SHP77 treated with DMSO at 0.1 percent for 48 hours (cell line): ENCODE data around the gene ZNF76.

ENCODE experiments used
- DNase-seq: peaks from one replicate; lab custom pipeline; 2025; lab: John Stamatoyannopoulos, UW

The ZNF76 gene

DNA sequence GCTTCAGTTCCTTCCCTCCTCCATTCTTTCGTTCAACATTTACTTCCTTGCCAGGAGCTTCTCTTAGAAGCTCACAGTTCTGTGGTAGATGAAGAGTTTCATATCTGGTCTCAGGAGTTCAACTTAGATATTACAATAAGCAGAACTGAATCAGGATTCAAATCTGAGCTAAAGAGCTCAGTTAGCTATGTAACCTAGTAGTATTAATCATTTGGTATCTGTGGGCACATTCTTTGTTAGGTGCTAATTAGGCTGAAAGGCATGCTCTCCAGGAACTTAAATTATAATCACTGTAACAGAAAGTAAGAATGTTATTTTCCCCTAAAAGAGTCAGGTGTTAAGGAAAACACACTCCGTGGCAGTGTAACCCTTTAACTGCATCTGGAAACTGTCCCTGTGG, 8.4 kb downstream of the ZNF76 start:
- no peak for DNase-seq

DNA sequence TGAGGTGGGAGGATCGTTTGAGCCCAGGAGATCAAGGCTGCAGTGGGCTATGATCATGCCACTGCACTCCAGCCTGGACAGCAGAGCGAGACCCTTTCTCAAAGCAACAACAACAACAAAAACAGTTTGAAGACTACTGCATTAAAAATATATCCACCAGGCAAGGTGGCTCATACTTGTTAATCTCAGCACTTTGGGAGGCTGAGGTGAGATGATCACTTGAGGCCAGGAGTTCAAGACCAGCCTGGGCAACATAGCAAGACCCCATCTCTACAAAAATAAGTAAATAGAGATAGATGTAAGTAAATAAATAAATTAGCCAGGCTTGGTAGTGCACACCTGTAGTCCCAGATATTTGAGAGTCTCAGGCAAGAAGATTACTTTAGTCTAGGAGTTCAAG, 12.5 kb downstream of the ZNF76 start:
- no peak for DNase-seq

DNA sequence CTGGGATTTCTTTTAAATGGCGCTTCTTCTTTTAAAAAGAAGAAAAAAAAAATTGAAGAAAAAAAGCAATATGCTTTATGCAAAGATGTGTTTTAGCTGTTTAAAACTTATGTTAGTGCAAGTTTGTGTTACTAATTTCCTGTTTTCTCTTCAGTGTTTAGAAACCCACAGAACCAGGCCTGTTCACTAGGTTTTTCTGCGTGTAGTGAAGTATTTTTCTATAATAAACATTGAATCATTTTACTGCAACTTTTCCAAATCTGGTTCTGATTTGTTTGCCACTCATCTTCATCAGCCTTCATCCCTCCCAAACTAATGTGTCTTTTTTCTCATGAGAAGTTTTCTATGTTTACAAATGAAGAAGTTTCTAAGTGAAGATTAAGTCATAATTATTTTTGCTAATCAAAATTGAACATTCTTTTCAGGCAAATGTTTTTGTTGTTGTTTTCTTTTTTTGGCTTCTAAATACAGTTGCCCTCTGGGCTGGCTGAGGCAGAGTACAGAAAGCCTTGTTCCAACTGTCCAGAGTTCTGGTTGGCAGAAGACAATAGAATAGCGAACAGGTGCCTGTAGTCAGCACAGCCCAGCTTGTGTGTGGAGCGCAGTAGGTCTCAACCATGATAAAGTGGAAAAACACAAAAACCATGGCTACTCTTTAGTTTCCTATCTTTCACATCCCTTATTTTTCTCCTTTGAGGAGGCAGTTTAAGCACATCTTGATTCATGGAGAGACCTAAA, 14.5 kb downstream of the ZNF76 start:
- DNase-seq = no peak

DNA sequence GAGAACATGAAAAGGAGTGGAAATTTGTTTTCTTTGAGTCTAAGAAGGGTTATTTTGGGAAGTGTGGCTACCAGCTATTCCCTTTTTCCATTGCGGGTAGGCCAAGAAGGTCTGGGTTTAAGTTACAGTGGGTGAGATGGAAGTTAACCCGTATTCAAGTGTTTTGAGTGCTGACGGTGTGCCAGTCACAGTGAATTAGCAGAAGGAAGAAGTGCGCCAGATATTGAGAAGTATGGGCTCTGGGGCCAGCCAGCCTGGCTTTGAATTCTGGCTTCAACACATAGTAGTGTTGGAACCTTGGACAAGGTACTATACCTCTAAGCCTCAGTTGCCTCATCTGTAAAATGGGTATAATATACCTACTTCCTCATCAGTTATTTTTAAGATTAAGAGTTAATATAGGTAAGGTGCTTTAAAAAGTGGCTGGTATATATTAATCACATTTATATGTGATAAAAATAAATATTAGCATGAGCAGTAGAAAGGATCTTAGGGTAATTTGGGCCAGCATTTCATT, 16.3 kb downstream of the ZNF76 start:
- no peak for DNase-seq

DNA sequence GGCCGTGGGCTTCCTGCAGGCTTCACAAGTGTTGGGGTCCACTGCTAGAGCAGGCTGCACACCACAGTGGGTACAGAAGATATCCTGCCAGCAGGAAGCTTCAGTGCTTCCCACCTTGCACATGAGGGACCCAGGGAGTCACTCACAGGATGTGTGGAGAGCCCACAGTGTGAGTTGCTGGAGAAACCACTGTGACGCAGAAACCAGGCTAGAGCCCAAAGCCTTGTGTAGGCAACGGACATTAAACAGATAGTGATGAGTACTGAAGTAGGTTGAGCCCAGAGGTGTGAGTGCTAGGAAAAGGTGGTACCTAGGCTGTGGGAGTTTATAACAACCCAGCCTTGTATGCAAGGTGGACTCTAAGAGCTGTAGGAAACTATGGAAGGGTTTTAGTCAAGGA, 19.2 kb downstream of the ZNF76 start:
- no peak for DNase-seq

DNA sequence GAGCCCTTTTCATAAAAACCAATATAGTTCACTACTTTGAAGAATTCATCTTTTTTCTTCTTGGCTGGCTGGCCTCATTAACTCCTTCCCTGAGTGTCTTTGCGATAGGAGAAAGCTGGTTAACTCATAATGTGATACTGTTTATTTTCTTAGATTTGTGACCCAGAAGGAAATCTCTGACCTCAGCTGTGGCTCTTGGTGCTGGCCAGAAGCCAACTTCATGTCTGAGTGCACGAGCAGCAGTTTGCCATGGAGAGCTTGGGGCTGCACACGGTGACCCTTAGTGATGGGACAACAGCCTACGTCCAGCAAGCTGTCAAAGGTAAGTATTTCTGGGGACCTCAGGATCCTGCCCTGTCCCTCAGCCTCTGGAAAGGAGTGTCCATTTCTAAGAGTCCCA, 21.4 kb downstream of the ZNF76 start:
- no peak for DNase-seq

DNA sequence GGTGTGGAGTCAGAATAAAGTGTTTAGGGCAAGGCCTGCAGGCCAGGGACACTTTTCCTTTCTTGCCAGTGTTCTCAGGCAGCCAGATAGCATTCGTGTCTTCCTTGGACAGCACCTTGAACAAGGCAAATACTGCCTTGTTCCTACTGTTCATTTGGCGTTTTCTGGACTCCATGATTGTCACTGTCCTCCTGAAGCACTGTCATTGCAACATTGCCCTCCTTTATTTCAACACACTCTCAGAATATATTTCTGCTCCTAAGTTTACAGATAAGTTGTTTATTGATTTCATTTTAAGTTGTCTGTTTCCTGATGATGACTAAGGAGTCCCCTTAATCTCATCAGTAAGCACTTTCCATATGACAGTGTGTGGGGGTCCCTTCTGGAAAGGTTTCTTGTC, 22.9 kb downstream of the ZNF76 start:
- DNase-seq = no peak

DNA sequence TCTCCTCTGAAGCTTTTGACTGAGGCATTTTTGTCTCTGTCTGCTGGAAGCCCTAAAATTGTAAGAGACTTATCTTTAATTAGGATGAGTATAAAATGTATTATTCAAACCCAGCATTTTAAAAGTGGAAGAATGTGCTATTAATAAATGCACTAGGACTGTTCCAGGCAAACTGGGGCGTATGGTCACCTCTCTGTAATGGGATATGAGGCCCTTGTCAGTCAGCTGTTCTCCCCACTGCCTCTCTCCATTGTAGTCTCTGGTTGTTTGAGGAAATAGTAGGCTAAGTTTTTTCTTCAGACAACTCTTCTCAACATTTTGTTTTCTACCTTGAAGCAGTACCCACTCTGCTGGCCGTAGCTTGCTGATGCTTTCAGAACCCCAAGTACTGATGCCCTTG, 23.8 kb downstream of the ZNF76 start:
- no peak for DNase-seq

DNA sequence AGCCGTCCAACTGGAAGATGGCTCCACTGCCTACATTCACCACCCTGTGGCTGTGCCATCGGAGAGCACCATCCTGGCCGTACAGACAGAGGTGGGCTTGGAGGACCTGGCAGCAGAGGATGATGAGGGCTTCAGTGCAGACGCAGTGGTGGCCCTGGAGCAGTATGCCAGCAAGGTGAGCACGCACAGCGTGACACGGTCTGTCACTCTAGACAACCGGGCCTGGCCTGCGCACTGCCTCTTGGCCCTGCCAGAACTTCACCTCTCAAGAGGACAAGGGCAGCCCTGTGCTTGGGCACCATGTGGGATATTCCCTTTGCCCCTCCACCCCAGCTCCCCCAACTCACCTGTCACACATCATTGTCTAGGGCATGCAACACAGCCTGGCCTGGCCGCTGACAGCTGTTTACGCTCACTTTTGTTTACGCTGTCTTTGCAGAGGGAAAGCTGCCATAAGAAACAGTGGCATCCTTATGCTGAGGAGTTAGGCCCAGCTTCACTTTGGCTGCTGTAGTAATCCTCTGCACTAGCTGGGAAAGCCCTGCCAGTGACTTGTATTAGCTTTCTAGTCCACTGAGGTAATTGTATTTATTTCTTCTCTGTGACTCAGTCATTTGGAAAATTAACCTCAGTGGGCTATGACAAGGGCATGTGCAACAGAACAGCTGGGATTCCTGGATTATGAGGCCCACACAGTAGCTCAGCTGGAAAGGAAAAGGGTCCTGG, 28.3 kb downstream of the ZNF76 start:
- no peak for DNase-seq

DNA sequence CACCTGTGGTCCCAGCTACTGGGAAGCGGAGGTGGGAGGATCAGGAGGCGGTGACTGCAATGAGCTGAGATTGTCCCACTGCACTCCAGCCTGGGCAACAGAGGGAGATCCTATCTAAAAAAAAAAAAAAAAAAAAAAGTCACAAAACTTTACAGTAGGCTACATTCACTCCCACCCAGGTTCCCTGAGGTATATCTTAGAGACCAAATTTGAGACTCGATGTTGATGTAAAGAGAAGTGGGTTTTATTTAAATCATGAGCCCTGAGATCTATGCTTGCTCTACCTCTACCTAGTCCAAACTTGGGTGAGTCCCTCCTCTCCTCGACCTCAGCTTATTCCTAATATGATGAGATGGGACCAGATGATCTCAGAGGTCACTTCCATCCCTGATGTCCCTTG, 29.3 kb downstream of the ZNF76 start:
- no peak for DNase-seq

DNA sequence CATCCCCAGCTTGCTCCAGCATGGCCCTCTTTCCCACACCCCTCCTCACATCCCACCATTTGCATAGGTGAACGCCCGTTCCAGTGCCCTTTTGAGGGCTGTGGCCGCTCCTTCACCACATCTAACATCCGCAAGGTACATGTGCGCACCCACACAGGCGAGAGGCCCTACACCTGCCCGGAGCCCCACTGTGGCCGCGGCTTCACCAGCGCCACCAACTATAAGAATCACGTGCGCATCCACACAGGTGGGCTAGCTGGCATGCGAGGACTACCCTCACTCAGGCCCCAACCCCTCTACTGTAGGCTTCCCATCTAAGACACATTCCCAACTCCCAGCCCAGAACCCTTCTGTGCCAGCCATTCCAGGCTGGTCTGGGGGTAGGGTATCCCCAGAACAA, 32.0 kb downstream of the ZNF76 start:
- no peak for DNase-seq

DNA sequence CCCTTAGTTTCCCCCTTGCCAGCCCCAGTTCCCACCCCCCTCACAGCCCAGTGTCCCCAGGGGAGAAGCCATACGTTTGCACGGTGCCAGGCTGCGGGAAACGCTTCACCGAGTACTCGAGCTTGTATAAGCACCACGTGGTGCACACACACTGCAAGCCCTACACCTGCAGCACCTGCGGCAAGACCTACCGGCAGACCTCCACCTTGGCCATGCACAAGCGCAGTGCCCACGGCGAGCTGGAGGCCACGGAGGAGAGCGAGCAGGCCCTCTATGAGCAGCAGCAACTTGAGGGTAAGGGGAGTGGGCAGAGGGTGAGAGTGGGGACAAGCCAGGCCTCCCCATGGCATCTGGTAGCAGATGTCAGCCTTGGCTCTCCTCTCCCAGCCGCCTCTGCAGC, 33.0 kb downstream of the ZNF76 start:
- DNase-seq = no peak

DNA sequence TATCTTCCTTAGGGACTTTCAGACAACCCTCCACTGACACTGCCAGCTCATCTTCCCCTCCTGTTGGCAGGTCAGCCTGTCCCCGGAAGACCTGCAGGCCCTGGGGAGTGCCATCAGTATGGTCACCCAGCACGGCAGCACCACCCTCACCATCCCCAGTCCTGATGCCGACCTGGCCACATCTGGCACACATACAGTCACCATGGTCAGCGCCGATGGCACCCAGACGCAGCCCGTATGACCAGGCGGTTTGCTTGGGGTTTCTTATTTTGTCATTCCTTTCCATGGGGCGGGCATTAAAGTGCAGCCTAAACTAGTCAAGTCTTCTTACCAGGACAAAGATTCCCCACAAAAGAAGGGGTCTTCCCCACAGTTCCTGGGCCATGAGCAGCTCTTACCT, 34.1 kb downstream of the ZNF76 start:
- no peak for DNase-seq

DNA sequence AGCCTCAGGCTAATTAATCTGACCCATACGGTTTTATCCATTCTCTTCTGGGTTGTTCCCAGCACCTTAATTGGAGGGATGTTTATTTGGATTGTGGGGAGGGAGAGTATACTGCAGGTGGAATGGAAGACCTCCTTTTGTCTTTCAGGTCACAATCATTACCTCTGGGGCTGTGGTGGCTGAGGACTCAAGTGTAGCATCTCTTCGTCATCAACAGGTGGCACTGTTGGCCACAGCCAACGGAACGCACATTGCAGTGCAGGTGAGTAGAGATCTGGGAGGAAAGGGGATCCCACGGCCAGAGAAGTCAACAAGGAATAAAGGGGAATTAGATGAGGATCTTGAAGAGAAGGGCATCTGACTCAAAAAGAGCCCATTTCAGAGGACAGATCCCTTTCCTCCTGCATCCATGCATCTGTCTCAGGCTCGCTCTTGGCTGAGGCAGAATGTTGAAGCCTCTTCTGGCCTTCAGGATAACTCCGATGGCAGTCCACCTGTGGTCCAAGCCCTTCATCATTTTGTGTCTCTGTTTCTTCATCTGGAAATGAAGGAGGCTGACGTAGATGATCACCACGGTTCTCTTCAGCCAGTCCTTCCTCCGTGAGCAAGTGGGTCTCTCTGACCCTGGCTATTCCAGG, 34.9 kb downstream of the ZNF76 start:
- peak; percentile 37 for DNase-seq

DNA sequence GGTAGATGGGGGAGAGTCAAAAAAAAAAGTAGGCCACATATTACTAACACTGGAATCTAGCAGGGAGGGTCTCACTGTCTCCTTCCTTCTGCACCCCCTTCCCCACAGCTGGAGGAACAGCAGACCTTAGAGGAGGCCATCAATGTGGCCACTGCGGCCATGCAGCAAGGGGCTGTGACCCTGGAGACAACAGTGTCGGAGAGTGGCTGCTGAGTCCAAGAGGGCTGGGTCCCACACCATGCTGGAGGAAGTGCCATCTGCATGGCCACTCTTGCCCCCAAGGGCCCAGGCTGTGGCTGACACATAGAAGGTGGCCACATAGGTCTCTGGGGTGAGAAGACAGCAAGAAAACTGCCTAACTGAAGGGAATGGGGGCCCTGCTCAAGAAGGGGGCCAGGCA, 35.5 kb downstream of the ZNF76 start:
- DNase-seq = no peak

DNA sequence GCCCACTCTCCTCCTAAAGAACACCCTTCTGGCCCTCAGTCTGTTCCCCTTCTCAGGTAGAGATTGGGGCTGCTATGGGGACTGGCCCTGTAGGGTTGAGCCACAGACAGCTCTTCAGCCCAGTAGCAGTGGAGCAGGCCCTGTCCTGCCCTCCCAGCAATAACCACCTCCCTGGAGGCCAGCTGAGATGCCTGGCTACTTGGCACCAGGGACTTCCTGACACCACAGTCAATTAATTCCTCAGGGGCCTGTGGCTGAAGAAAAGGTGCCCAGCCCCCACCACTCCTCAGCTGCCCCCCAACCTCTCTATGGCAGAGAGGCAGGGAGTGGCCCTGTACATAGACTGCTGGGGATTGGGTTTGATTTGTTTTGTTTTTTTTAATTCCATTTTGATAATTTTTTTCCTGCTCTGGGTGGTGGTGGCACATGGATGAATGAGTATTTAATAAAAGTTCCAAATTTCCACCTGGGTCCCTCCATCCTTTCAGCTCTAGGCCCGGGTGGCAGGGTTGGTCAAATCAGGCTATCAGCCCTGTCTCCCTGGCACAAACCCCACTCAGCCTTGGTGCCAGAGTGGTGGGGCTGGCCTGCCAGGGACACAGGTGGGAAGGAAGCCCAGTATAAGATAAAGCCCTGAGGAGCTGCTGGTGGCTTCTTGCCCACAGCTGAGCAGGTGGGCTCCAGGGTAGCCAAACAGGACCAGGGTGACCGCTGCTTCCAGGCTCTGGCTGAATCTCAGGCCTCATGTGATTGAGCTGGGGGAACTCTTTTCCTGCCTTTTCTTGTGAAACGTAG, 36.2 kb downstream of the ZNF76 start:
- DNase-seq = no peak

DNA sequence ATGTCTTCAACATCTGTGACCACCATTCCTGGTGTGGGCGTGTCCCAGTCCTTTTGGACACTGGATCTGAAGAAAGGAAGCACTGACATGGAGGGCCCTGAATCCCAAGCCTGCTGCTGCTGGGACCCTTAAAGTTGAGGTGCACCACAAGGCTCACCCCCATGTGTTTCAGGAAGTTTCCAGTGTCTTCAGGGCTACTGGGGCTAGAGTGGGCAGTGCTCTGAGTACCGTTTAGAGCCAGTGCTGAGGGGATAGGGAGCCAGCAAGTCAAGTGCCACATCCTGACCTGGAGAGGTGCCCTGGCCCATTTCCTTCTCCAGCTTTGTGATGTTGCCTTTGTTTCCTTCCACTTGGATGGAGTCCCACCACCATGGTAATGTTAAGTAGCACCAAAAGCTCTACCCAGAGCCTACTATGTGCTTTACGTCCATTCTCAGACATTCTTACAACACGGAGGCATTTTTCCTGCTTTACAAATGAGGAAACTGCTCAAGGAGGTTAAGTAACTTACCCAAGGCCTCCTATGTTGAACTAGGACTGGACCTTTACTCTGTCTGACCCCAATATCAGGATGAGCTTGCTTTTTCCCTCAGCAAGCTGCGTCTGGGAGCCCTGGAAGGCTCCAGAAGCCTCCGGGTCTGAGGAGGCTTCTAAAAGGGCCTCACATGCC, 37.5 kb downstream of the ZNF76 start:
- no peak for DNase-seq

DNA sequence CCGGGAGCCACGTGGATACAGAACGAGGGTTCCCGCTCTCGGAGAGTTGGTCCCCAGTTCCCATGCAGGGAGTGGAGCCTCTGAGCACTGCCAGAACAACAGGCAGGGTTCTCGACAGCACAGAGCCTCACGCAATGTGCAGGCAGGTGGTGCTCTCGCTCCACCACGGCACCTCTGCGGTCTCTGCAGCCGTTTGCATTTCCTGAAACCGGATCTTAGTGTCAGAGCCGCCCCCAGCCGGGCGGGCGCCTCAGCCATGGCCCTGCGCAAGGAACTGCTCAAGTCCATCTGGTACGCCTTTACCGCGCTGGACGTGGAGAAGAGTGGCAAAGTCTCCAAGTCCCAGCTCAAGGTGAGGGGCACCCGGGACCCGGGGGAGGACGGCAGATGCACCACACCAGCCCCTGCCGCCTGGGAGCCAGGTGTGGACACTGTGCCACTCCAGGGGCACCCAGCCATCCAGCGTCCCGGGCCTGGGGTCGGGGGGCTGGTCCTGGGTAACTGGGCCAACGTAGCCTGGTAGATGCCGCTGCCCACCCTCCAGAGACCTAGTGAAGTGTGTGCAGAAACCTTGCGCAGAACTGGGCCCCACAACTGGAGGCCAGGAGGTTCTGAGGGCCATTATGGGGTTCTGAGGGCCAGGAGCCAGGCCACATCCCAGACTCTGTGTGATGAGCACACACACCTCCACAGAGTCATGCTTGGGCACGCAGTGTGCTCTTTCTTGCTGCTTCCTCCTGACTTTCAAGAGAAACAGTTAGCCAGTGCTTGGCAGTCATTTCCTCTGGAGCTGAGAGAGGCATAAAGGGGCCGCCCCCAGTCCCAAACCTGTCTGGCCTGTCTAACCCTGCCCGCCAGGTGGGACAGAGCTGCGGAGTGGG, 38.3 kb downstream of the ZNF76 start, which contains the start of gene DEF6:
Gene DEF6, plus strand, starts transcription at position 218 of the 881 bp plus-strand sequence. Its CDS starts 39 bp downstream, at position 257.
- peak; percentile 73 for DNase-seq

DNA sequence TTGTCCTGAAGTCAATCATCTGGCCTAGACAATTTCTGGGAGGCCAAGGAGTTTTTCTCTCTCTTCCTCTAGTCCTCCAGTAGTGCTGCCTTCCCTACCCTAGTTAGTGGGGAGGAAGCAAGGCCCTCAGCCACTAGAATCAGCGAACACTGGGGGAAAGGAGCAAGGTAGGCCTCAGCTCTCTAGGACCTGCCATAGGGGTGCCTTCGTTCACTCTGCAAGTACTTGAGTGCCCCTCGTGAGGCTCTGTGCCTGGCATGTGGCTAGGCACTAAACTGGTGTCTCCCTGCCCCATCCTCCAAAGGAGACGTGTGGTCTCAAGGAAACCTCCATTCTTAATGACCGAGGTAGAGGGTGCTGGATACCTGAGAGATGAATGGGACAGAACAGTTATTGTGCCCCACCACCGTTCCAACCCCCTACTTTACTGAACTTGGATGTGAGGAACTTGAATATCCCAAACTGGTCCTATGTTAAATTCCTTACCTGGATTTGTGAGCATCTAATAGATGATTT, 39.1 kb downstream of the ZNF76 start:
- DNase-seq = no peak

DNA sequence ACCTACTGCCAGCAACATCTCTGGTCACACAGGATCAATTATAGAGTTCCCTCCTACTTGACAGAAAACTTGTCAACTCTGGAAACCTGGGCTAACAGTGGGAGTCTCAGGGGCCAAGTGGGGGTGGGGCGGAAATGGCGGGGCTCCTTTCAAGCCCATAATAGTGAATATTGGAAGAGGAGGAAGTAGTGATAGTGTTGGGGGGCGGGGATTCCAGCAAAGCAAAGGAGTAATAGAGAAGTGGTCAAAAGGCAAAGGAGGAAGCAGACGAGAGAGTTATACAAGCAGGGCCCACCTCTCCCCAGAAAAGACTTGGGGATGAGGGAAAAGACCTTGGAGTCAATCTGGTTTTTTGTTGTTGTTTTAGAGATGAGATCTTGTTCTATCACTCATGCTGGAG, 40.1 kb downstream of the ZNF76 start:
- no peak for DNase-seq
